Vagina (tissue), 2 donors: Measurements from ENCODE around the gene GAS7. TPM values are rescaled to one million over a fixed set of nuclear protein-coding genes. Genes with fewer than 3 reads are reported as not detected.

Experiments used
- DNase-seq, 2 donors: peaks; one replicate each; pipeline ENCODE4 v3.0.0-alpha.2; 2017; ENCODE audit errors: extremely low spot score in 2 of 2
- H3K27ac ChIP-seq: fragments of 200-600 bp; sonication (generic); one replicate; pipeline ENCODE4 v1.5.1; 2019
- H3K27me3 ChIP-seq: fragments of 200-600 bp; sonication (generic); one replicate; pipeline ENCODE4 v1.5.1; 2019
- H3K36me3 ChIP-seq, 2 donors: fragments of 200-600 bp; sonication (generic); one replicate each; pipeline ENCODE4 v1.5.1; 2017 to 2019
- H3K4me1 ChIP-seq: fragments of 200-600 bp; sonication (generic); one replicate; pipeline ENCODE4 v1.5.1; 2019
- H3K4me3 ChIP-seq, 2 donors: fragments of 200-600 bp; sonication (generic); 1 replicate in 1 of 2; 2 replicates in 1 of 2; pipeline ENCODE4 v1.5.1; 2016 to 2019
- H3K9me3 ChIP-seq: fragments of 200-600 bp; sonication (generic); one replicate; pipeline ENCODE4 v1.5.1; 2019
- CTCF ChIP-seq, 3 experiments: fragments of 450-650 bp in 2 of 3; fragments of 200-600 bp in 1 of 3; sonication (generic) in 1 of 3; IDR thresholded peaks; one replicate each; pipeline ENCODE4 v1.5.1; 2017 to 2019; ENCODE audit warnings: antibody characterized with exemption in 3 of 3, mild to moderate bottlenecking in 2 of 3, moderate library complexity in 2 of 3
- POLR2A ChIP-seq, 2 donors: fragments of 450-650 bp; IDR thresholded peaks; one replicate each; pipeline ENCODE4 v1.6.1; 2017; ENCODE audit warnings: antibody characterized with exemption in 2 of 2, mild to moderate bottlenecking in 2 of 2, moderate library complexity in 2 of 2
- POLR2AphosphoS5 ChIP-seq, 2 donors: sonication (generic); formaldehyde crosslinking; IDR thresholded peaks; one replicate each; pipeline ENCODE4 v1.9.0; 2017; ENCODE audit warnings: antibody characterized with exemption in 2 of 2, mild to moderate bottlenecking in 2 of 2, low read depth in 1 of 2; ENCODE audit not compliant: insufficient read depth in 1 of 2
- intact Hi-C: fragments of 100-400 bp; cut with DNase I; formaldehyde crosslinking; loops from one replicate; pipeline ENCODE4 v1.15.1; 2023
- total RNA-seq: library from RNA; depleted of rRNA; stranded (reverse); fragments of >200 nt; gene quantifications from one replicate; pipeline ENCODE4 v1.2.3, GENCODE V29; 2016

The GAS7 gene
- total RNA-seq, 1 donor from 2014 or later: 47.1 TPM

- no peaks in the 10 kb centered on the region for H3K27me3 ChIP-seq
- H3K4me3 ChIP-seq: no peak overlapping the region
- H3K9me3 ChIP-seq: no peaks in the 10 kb centered on the region
- peak; percentile 65 to 77 for TF ChIP-seq POLR2AphosphoS5 (IDR thresholded peaks at IDR 0.05; ENCODE audit: insufficient read depth in 1 of 2, low read depth in 1 of 2)
- TF ChIP-seq CTCF (IDR thresholded peaks at IDR 0.05): no peak
- TF ChIP-seq POLR2A (IDR thresholded peaks at IDR 0.05): no peak
- intact Hi-C loops: no loop called here
- DNase-seq: peak in 1 of 2 donors; percentile 70
- peaks cover 97% of the 10 kb centered on the region for H3K4me1 ChIP-seq
- no peaks in the 10 kb centered on the region for H3K36me3 ChIP-seq
- H3K27ac ChIP-seq: peak overlapping the region; percentile 76
These were observed 79.0 kb downstream of the GAS7 start for GRCh38 chr17:10119203-10120108.

- no peaks in the 10 kb centered on the region for H3K27me3 ChIP-seq
- no peak for DNase-seq
- no peaks in the 10 kb centered on the region for H3K9me3 ChIP-seq
- no peak overlapping the region for H3K4me3 ChIP-seq
- no peaks in the 10 kb centered on the region for H3K36me3 ChIP-seq
- peak overlapping the region; percentile 25 for H3K27ac ChIP-seq
- no peak for TF ChIP-seq POLR2A (IDR thresholded peaks at IDR 0.05)
- TF ChIP-seq CTCF (IDR thresholded peaks at IDR 0.05): no peak
- TF ChIP-seq POLR2AphosphoS5 (IDR thresholded peaks at IDR 0.05; ENCODE audit: insufficient read depth in 1 of 2, low read depth in 1 of 2): no peak
- peaks cover 99% of the 10 kb centered on the region for H3K4me1 ChIP-seq
- intact Hi-C loops: no loop called here
These were observed 79.6 kb downstream of the GAS7 start for GRCh38 chr17:10118788-10119130.

GRCh38 chr17:10117581-10118001 lies 80.8 kb downstream of the GAS7 start:
- TF ChIP-seq POLR2A (IDR thresholded peaks at IDR 0.05) (no peak), POLR2AphosphoS5 (IDR thresholded peaks at IDR 0.05; ENCODE audit: insufficient read depth in 1 of 2, low read depth in 1 of 2) (no peak), CTCF (IDR thresholded peaks at IDR 0.05) (no peak)
- intact Hi-C loops: no loop called here
- no peak for DNase-seq
- Histone ChIP-seq H3K27ac (peak overlapping the region; percentile 7), H3K36me3 (no peaks in the 10 kb centered on the region), H3K4me3 (no peak overlapping the region), H3K27me3 (no peaks in the 10 kb centered on the region), H3K4me1 (peaks cover 99% of the 10 kb centered on the region), H3K9me3 (no peaks in the 10 kb centered on the region)

GRCh38 chr17:10116753-10117420 lies 81.5 kb downstream of the GAS7 start:
- Histone ChIP-seq H3K4me1 (peaks cover 99% of the 10 kb centered on the region), H3K27ac (no peak overlapping the region), H3K27me3 (no peaks in the 10 kb centered on the region), H3K36me3 (no peaks in the 10 kb centered on the region), H3K9me3 (no peaks in the 10 kb centered on the region), H3K4me3 (no peak overlapping the region)
- peak in 1 of 2 donors; percentile 81 for DNase-seq
- TF ChIP-seq POLR2A (IDR thresholded peaks at IDR 0.05): no peak
- TF ChIP-seq CTCF (IDR thresholded peaks at IDR 0.05): no peak
- no peak for TF ChIP-seq POLR2AphosphoS5 (IDR thresholded peaks at IDR 0.05; ENCODE audit: insufficient read depth in 1 of 2, low read depth in 1 of 2)
- intact Hi-C loops: no loop called here
